GM23338 (cell line): ENCODE results near the gene COL18A1. TPM values are rescaled to one million over a fixed set of nuclear protein-coding genes. Genes with fewer than 3 reads are reported as not detected.
A peak's percentile ranks its signal among the peaks of the same experiment; 100 is the strongest.

Source experiments
- ATAC-seq: fragments of 200-7000 bp; cut with Tn5 transposase; 3 replicates; pipeline ENCODE4 v1.9.1; 2020
- DNase-seq: peaks from one replicate; pipeline ENCODE4 v3.0.0-alpha.2; 2015; ENCODE audit warnings: low spot score
- H2AFZ ChIP-seq: fragments of 200-600 bp; sonication (generic); 2 replicates; pipeline ENCODE4 v1.8.0; 2016; ENCODE audit warnings: antibody characterized with exemption, mild to moderate bottlenecking, moderate library complexity
- H3F3A ChIP-seq: fragments of 200-600 bp; sonication (generic); replicated peaks from 2 replicates; pipeline ENCODE4 v1.8.0; 2017; ENCODE audit warnings: antibody characterized with exemption, mixed run types, low read depth
- H3K27ac ChIP-seq: fragments of 200-600 bp; sonication (generic); 2 replicates; pipeline ENCODE4 v1.6.1; 2016; ENCODE audit warnings: low read depth
- H3K27me3 ChIP-seq: fragments of 200-600 bp; sonication (generic); 2 replicates; pipeline ENCODE4 v1.8.0; 2016; ENCODE audit warnings: mild to moderate bottlenecking, mixed run types, moderate library complexity; ENCODE audit not compliant: insufficient read depth
- H3K36me3 ChIP-seq: fragments of 200-600 bp; sonication (generic); 2 replicates; pipeline ENCODE4 v1.8.0; 2016; ENCODE audit warnings: mild to moderate bottlenecking; ENCODE audit not compliant: insufficient read depth
- H3K4me1 ChIP-seq: fragments of 200-600 bp; sonication (generic); 2 replicates; pipeline ENCODE4 v1.8.0; 2016; ENCODE audit warnings: mild to moderate bottlenecking, moderate library complexity; ENCODE audit not compliant: insufficient read depth
- H3K4me2 ChIP-seq: fragments of 200-600 bp; sonication (generic); 2 replicates; pipeline ENCODE4 v1.7.1; 2017; ENCODE audit warnings: mixed run types
- H3K4me3 ChIP-seq: fragments of 200-600 bp; sonication (generic); 2 replicates; pipeline ENCODE4 v1.6.1; 2016; ENCODE audit warnings: mixed run types
- H3K79me2 ChIP-seq: fragments of 200-600 bp; sonication (generic); replicated peaks from 2 replicates; pipeline ENCODE4 v1.8.0; 2017; ENCODE audit warnings: mild to moderate bottlenecking; ENCODE audit not compliant: insufficient read depth
- H3K9me2 ChIP-seq: fragments of 200-600 bp; sonication (generic); 2 replicates; pipeline ENCODE4 v1.8.0; 2017; ENCODE audit not compliant: insufficient read depth
- H4K20me1 ChIP-seq: fragments of 200-600 bp; sonication (generic); replicated peaks from 2 replicates; pipeline ENCODE4 v1.8.0; 2017; ENCODE audit warnings: mild to moderate bottlenecking; ENCODE audit not compliant: insufficient read depth
- H3K27ac Mint-ChIP-seq: 2 replicates; pipeline ENCODE4 v1.8.0; 2020; ENCODE audit warnings: inconsistent platforms, mild to moderate bottlenecking, moderate library complexity, mixed read lengths
- H3K27me3 Mint-ChIP-seq: 3 replicates; pipeline ENCODE4 v1.8.0; 2022; ENCODE audit warnings: low read depth, mild to moderate bottlenecking, moderate library complexity, mixed read lengths, inconsistent platforms; ENCODE audit not compliant: insufficient read depth, poor library complexity
- H3K36me3 Mint-ChIP-seq: 3 replicates; pipeline ENCODE4 v1.8.0; 2021; ENCODE audit warnings: low read depth, mild to moderate bottlenecking, inconsistent platforms, moderate library complexity, mixed read lengths
- H3K4me1 Mint-ChIP-seq: 3 replicates; pipeline ENCODE4 v1.8.0; 2020; ENCODE audit warnings: mild to moderate bottlenecking, inconsistent platforms, mixed read lengths
- H3K4me3 Mint-ChIP-seq: 3 replicates; pipeline ENCODE4 v1.8.0; 2021; ENCODE audit warnings: moderate library complexity, mild to moderate bottlenecking, inconsistent platforms, mixed read lengths
- H3K9me3 Mint-ChIP-seq: 3 replicates; pipeline ENCODE4 v1.8.0; 2020; ENCODE audit warnings: moderate library complexity, mild to moderate bottlenecking, inconsistent platforms, mixed read lengths
- CREB1 ChIP-seq: fragments of 250-450 bp; sonication (Bioruptor Pico); IDR thresholded peaks from 2 replicates; pipeline ENCODE4 v1.5.0; 2020; ENCODE audit warnings: low read depth, mild to moderate bottlenecking, moderate library complexity
- EZH2 ChIP-seq: fragments of 200-600 bp; sonication (generic); IDR thresholded peaks from one replicate; pipeline ENCODE4 v1.8.0; 2017; ENCODE audit warnings: antibody characterized with exemption, mild to moderate bottlenecking, low read depth; ENCODE audit not compliant: unreplicated experiment
- EZH2phosphoT487 ChIP-seq: fragments of 200-600 bp; sonication (generic); IDR thresholded peaks from one replicate; pipeline ENCODE4 v1.8.1; 2018; ENCODE audit warnings: antibody characterized with exemption; ENCODE audit not compliant: unreplicated experiment
- JUNB ChIP-seq: IDR thresholded peaks from one replicate; pipeline ENCODE4 v1.6.1; 2016; ENCODE audit warnings: antibody characterized with exemption; ENCODE audit not compliant: unreplicated experiment
- NANOG ChIP-seq: IDR thresholded peaks from 2 replicates; pipeline ENCODE4 v1.6.1; 2016; ENCODE audit warnings: antibody characterized with exemption, borderline replicate concordance
- POLR2AphosphoS5 ChIP-seq: IDR thresholded peaks from 2 replicates; pipeline ENCODE4 v1.6.1; 2016; ENCODE audit warnings: antibody characterized with exemption, low read depth
- STAT1 ChIP-seq: IDR thresholded peaks from one replicate; pipeline ENCODE4 v1.6.1; 2016; ENCODE audit warnings: antibody characterized with exemption; ENCODE audit not compliant: unreplicated experiment
- ZNF114 ChIP-seq: fragments of 250-450 bp; sonication (Bioruptor Pico); IDR thresholded peaks from 2 replicates; pipeline ENCODE4 v1.5.0; 2020; ENCODE audit warnings: mild to moderate bottlenecking, moderate library complexity
- ZNF331 ChIP-seq: fragments of 250-450 bp; sonication (Bioruptor Pico); IDR thresholded peaks from 2 replicates; pipeline ENCODE4 v1.5.0; 2020; ENCODE audit warnings: low read depth, mild to moderate bottlenecking, moderate library complexity
- polyA plus RNA-seq: library from polyadenylated mRNA; unstranded; fragments of >200 nt; fragmentation: Nextera tagmentation; extraction: Ambion mirVana; gene quantifications from 2 replicates; pipeline ENCODE4 v1.2.1, GENCODE V29; 2016
- total RNA-seq: library from RNA; depleted of rRNA; stranded (reverse); fragments of >200 nt; shearing (Covaris generic); gene quantifications from 2 replicates; pipeline ENCODE4 v1.2.3, GENCODE V29; 2014
- TF ChIP-seq, protein P1 (sequence below): fragments of 250-450 bp; sonication (Bioruptor Pico); IDR thresholded peaks from 2 replicates; pipeline ENCODE4 v1.5.0; 2020; ENCODE audit warnings: mild to moderate bottlenecking, moderate library complexity
- TF ChIP-seq, protein P2 (sequence below), 2 experiments: fragments of 200-600 bp in 1 of 2; sonication (generic) in 1 of 2; conservative IDR thresholded peaks; 2 replicates each; pipeline versions ENCODE4 v1.5.1 to v1.6.1; 2016 to 2017; ENCODE audit warnings: antibody characterized with exemption in 2 of 2, low read depth in 2 of 2, mild to moderate bottlenecking in 2 of 2, moderate library complexity in 1 of 2
- TF ChIP-seq, protein P3 (sequence below): IDR thresholded peaks from 2 replicates; pipeline ENCODE4 v1.6.1; 2016; ENCODE audit warnings: antibody characterized with exemption
- TF ChIP-seq, protein P4 (sequence below): IDR thresholded peaks from one replicate; pipeline ENCODE4 v1.6.1; 2018; ENCODE audit warnings: antibody characterized with exemption; ENCODE audit not compliant: unreplicated experiment

Gene COL18A1
- total and polyA plus RNA-seq, 2 experiments from 2014 or later, result 38.4 to 430 TPM

DNA sequence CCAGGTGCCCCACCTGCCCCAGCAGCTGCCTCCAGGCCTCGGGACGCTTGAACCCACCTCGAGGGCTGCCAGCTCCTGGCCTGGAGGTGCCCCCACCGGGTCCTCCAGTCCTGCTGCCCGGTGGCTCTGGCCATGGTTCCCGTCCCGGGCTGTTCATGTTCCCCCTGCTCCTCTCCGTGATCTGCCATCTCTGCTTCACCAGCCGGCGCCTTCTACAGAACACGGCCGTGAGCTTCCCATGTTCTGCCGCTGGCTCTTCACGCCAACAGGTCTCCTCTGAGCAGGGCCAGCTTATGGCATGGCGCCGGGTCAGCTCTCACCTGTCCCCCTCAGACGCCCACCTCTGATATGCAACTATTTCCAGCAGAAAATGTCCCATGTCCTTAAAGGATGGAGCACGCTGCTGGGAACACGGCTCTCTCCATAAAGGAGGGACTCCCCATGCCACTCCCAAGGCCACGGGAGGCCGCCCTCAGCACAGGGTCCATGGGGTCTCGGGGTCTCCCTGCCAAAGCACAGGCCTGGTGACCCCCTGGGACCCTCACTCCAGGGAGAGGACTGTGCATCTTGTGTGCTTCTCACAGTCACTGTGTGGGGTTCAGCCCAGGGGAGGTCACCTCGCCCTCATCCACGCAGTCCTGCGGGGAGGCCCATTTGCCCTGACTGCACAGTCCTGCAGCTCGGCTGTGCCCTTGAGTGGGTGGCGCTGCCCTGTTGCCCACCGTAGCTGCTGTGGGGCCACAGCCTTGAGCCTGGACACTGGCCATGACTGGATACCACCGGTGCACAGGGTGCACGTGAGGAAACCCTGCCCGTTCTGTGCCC is 36.7 kb downstream of the COL18A1 start:
- no peaks in the 10 kb centered on the region for H3K27me3 ChIP-seq
- H3K4me2 ChIP-seq, result no peak overlapping the region
- Mint-ChIP-seq H3K4me1 (peaks cover 2% of the 10 kb centered on the region), H3K36me3 (peaks cover 41% of the 10 kb centered on the region), H3K4me3 (no peak overlapping the region; the same call in 2 of the 3 replicates), H3K9me3 (no peaks in the 10 kb centered on the region; the same call in none of the 3 replicates), H3K27me3 (peaks cover 6% of the 10 kb centered on the region), H3K27ac (peak overlapping the region; percentile 82; the same call in 1 of the 2 replicates)
- peaks cover 32% of the 10 kb centered on the region for H4K20me1 ChIP-seq
- DNase-seq, result no peak
- 0 out of 2 replicates have a peak, but pooled peaks cover 4% of the 10 kb centered on the region for H3K36me3 ChIP-seq
- no peak for ATAC-seq
- no peaks in the 10 kb centered on the region for H3K4me1 ChIP-seq
- no peak overlapping the region for H3K4me3 ChIP-seq
- no peak overlapping the region for H2AFZ ChIP-seq
- H3K79me2 ChIP-seq, result peaks cover 73% of the 10 kb centered on the region
- 0 out of 2 replicates have a peak, but pooled peaks cover 8% of the 10 kb centered on the region for H3F3A ChIP-seq
- no peak for TF ChIP-seq ZNF114 (CRISPR knock-in tag)
- no peak for TF ChIP-seq CREB1 (CRISPR knock-in tag)
- TF ChIP-seq EZH2phosphoT487, result no peak
- TF ChIP-seq, protein P1, sequence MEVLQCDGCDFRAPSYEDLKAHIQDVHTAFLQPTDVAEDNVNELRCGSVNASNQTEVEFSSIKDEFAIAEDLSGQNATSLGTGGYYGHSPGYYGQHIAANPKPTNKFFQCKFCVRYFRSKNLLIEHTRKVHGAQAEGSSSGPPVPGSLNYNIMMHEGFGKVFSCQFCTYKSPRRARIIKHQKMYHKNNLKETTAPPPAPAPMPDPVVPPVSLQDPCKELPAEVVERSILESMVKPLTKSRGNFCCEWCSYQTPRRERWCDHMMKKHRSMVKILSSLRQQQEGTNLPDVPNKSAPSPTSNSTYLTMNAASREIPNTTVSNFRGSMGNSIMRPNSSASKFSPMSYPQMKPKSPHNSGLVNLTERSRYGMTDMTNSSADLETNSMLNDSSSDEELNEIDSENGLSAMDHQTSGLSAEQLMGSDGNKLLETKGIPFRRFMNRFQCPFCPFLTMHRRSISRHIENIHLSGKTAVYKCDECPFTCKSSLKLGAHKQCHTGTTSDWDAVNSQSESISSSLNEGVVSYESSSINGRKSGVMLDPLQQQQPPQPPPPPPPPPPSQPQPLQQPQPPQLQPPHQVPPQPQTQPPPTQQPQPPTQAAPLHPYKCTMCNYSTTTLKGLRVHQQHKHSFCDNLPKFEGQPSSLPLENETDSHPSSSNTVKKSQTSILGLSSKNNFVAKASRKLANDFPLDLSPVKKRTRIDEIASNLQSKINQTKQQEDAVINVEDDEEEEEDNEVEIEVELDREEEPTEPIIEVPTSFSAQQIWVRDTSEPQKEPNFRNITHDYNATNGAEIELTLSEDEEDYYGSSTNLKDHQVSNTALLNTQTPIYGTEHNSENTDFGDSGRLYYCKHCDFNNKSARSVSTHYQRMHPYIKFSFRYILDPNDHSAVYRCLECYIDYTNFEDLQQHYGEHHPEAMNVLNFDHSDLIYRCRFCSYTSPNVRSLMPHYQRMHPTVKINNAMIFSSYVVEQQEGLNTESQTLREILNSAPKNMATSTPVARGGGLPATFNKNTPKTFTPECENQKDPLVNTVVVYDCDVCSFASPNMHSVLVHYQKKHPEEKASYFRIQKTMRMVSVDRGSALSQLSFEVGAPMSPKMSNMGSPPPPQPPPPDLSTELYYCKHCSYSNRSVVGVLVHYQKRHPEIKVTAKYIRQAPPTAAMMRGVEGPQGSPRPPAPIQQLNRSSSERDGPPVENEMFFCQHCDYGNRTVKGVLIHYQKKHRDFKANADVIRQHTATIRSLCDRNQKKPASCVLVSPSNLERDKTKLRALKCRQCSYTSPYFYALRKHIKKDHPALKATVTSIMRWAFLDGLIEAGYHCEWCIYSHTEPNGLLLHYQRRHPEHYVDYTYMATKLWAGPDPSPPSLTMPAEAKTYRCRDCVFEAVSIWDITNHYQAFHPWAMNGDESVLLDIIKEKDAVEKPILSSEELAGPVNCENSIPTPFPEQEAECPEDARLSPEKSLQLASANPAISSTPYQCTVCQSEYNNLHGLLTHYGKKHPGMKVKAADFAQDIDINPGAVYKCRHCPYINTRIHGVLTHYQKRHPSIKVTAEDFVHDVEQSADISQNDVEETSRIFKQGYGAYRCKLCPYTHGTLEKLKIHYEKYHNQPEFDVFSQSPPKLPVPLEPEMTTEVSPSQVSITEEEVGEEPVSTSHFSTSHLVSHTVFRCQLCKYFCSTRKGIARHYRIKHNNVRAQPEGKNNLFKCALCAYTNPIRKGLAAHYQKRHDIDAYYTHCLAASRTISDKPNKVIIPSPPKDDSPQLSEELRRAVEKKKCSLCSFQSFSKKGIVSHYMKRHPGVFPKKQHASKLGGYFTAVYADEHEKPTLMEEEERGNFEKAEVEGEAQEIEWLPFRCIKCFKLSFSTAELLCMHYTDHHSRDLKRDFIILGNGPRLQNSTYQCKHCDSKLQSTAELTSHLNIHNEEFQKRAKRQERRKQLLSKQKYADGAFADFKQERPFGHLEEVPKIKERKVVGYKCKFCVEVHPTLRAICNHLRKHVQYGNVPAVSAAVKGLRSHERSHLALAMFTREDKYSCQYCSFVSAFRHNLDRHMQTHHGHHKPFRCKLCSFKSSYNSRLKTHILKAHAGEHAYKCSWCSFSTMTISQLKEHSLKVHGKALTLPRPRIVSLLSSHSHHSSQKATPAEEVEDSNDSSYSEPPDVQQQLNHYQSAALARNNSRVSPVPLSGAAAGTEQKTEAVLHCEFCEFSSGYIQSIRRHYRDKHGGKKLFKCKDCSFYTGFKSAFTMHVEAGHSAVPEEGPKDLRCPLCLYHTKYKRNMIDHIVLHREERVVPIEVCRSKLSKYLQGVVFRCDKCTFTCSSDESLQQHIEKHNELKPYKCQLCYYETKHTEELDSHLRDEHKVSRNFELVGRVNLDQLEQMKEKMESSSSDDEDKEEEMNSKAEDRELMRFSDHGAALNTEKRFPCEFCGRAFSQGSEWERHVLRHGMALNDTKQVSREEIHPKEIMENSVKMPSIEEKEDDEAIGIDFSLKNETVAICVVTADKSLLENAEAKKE, result no peak
- no peak for TF ChIP-seq NANOG
- TF ChIP-seq, protein P2, sequence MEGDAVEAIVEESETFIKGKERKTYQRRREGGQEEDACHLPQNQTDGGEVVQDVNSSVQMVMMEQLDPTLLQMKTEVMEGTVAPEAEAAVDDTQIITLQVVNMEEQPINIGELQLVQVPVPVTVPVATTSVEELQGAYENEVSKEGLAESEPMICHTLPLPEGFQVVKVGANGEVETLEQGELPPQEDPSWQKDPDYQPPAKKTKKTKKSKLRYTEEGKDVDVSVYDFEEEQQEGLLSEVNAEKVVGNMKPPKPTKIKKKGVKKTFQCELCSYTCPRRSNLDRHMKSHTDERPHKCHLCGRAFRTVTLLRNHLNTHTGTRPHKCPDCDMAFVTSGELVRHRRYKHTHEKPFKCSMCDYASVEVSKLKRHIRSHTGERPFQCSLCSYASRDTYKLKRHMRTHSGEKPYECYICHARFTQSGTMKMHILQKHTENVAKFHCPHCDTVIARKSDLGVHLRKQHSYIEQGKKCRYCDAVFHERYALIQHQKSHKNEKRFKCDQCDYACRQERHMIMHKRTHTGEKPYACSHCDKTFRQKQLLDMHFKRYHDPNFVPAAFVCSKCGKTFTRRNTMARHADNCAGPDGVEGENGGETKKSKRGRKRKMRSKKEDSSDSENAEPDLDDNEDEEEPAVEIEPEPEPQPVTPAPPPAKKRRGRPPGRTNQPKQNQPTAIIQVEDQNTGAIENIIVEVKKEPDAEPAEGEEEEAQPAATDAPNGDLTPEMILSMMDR (conservative IDR thresholded peaks at IDR 0.05; ENCODE audit: low read depth in 2 of 2), result no peak
- TF ChIP-seq POLR2AphosphoS5, result no peak
- TF ChIP-seq ZNF331, result no peak
- no peak for TF ChIP-seq JUNB
- TF ChIP-seq, protein P3, sequence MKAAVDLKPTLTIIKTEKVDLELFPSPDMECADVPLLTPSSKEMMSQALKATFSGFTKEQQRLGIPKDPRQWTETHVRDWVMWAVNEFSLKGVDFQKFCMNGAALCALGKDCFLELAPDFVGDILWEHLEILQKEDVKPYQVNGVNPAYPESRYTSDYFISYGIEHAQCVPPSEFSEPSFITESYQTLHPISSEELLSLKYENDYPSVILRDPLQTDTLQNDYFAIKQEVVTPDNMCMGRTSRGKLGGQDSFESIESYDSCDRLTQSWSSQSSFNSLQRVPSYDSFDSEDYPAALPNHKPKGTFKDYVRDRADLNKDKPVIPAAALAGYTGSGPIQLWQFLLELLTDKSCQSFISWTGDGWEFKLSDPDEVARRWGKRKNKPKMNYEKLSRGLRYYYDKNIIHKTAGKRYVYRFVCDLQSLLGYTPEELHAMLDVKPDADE, result no peak
- no peak for TF ChIP-seq EZH2
- no peak for TF ChIP-seq STAT1
- TF ChIP-seq, protein P4, sequence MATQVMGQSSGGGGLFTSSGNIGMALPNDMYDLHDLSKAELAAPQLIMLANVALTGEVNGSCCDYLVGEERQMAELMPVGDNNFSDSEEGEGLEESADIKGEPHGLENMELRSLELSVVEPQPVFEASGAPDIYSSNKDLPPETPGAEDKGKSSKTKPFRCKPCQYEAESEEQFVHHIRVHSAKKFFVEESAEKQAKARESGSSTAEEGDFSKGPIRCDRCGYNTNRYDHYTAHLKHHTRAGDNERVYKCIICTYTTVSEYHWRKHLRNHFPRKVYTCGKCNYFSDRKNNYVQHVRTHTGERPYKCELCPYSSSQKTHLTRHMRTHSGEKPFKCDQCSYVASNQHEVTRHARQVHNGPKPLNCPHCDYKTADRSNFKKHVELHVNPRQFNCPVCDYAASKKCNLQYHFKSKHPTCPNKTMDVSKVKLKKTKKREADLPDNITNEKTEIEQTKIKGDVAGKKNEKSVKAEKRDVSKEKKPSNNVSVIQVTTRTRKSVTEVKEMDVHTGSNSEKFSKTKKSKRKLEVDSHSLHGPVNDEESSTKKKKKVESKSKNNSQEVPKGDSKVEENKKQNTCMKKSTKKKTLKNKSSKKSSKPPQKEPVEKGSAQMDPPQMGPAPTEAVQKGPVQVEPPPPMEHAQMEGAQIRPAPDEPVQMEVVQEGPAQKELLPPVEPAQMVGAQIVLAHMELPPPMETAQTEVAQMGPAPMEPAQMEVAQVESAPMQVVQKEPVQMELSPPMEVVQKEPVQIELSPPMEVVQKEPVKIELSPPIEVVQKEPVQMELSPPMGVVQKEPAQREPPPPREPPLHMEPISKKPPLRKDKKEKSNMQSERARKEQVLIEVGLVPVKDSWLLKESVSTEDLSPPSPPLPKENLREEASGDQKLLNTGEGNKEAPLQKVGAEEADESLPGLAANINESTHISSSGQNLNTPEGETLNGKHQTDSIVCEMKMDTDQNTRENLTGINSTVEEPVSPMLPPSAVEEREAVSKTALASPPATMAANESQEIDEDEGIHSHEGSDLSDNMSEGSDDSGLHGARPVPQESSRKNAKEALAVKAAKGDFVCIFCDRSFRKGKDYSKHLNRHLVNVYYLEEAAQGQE, result no peak
- 0 out of 2 replicates have a peak overlapping the region, but pooled peaks have one; percentile 55 for H3K27ac ChIP-seq
- H3K9me2 ChIP-seq, result no peaks in the 10 kb centered on the region
